Measurements from ENCODE around the gene PSMG4.
A peak's percentile ranks its signal among the peaks of the same experiment; 100 is the strongest.

The PSMG4 gene

DNA sequence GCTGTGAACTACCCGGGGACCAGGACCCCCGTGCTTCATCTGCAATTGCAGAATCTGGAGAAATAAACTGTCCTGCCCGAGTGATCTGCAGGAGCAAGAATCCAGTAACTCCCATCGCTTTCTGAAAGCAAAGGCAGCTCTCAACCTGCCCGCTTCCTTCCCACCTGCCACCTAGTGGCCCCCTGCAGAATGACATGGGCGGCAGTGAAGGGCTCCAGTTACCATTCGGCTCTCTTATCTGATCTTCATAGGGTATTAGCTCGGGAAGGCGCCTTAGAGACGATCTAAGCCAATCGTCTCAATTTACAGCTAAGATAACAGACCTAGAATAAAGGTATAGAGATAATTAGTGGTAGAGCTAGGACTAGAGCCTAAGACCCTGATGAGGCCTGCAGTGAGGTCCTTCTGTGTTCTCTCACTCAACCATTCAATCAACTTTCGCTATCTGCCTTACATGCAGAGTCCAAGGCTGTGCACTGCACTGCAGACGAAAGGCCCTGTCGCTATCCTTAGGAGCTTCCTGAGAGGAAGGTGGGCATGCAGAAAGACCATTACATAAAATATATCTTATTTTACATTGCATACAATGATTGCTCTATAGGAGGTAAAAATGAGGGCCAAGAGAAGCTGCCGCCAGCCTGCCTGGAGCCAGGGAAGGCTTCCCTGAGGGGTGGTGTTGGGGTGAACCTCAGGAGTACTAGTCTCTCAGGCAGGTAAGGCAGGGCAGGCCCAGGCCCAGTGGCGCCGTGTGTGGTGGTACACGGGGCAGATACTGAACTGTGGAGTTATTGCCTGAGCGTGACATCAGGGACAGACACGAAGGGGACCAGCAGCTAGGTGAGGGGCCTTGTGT lies 7.1 kb upstream of the PSMG4 start:
- DNase-seq (ENCODE audit: low read depth), result peak; percentile 30

DNA sequence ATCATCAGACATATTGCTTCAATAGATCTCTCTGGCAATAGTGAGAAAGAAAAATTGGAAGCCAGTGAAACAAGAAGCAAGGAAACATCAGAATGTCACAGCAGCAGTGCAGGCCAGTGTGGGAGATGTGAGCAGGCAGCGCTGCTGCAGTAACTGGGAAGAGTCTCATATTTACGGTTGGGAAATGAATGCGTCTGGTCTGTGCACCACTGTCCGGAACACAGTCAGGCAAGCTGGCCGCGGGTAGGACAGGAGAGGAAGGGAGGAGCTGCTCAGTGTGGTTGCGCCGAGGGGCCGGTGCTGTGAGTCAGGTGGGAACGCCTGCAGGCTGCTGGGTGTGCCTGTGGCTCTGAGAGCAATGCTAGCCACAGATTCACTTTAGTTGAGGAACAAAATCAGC lies 6.4 kb upstream of the PSMG4 start:
- no peak for DNase-seq (ENCODE audit: low read depth)

DNA sequence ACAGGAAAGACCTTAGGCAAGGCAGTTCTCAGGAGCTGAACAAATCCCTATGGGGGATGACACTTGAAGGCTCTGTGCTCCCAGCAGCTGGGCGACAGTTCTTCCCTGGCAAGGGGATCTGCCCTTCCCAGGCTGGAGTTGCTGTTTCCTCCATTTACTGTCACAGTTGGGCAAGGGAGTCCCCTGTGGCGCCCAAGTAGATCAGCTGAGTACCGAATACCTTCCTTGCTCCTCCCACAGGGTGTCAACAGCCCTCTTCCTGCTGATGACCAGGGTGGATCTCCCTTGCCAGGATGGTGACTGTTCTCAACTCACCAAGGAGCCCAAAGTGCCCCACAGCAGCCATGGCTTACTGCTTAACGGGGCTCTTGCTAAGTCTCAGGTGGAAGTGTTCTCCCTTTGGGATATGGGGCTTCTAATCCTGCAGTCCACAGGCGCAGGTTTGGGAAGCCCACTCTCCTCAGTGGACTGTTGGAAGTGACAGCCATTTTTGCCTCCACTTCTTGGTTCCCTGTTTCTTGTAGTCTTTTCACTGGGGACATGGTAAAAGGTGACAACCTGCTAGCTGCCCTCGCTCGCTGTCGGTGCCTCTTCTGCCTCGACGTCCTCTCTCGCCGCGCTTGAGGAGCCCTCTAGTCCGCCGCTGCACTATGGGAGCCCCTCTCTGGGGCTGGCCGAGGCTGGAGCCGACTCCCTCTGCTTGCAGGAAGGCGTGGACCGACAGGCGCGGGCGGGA lies 5.7 kb upstream of the PSMG4 start:
- no peak for DNase-seq (ENCODE audit: low read depth)

DNA sequence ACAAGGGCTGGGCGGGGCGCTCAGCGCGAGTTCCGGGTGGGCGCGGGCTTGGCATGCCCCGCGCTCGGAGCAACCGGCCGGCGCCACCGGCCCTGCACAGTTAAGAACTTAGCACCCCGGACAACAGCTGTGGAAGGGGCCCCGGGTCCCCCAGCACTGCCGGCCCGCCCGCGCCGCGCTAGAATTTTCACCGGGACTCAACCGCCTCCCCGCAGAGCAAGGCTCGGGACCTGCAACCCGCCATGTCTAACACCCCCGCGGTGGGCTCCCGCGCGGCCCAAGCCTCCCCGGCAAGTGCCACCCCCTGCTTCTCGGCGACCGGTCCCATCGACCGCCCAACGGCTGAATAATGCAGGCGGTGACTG lies 5.2 kb upstream of the PSMG4 start:
- DNase-seq (ENCODE audit: low read depth), result no peak

DNA sequence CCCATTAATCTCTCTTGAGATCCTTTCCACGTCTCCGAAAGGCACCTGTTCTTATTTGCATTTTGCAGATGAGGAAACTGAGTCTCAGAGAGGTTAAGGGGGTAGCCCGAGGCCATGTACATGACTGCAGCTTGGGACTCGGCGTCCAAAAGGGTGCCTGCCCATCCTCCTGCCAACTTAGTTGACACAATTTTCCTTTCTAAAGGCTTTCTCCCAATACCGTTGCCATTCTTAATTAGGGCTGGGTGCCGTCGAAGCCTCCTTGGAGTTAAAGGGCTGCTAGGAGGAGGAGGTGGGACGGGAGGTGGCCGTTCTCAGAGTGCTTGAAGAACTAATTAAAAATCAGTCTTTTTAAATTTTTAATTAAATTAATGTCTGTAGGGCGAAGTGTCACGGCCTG lies 546 bp upstream of the PSMG4 start:
- DNase-seq (ENCODE audit: low read depth), result no peak

DNA sequence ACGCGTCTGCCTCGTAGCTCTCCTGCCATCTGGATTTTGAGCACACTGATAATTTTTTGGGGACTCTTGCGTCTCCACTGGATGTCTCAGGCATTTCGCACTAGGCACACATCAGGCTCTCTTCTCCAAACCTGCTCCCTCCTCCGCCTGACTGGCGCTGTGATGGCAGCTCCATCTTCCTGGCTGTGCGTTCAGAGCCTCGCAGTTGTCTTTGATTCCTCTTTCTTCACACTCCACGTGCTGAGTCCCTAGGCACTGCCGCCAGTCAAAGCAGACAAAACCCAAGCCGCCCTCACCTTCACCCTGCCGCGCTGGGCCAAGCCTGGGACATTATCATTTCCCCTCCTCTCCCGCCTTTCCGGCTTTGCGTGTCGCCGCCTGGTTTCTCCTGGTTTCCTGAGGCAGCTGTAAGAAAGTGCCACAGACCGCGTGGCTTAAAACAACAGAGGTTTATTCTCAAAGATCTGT lies 778 bp downstream of the PSMG4 start:
- DNase-seq (ENCODE audit: low read depth), result no peak

DNA sequence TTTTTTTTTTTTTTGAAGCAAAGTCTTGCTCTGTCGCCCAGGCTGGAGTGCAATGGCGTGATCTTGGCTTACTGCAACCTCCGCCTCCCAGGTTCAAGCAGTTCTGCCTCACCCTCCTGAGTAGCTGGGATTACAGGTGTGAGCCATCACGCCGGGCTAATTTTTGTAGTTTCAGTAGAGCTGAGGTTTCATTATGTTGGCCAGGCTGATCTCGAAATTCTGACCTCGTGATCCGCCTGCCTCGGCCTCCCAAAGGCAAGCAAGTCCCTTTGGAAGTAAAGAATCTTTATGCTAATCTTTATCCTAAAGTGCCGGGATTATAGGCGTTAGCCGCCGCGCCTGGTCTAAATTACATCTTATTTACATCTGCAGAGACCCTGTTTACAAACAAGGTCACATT lies 1.5 kb downstream of the PSMG4 start:
- DNase-seq (ENCODE audit: low read depth), result no peak

DNA sequence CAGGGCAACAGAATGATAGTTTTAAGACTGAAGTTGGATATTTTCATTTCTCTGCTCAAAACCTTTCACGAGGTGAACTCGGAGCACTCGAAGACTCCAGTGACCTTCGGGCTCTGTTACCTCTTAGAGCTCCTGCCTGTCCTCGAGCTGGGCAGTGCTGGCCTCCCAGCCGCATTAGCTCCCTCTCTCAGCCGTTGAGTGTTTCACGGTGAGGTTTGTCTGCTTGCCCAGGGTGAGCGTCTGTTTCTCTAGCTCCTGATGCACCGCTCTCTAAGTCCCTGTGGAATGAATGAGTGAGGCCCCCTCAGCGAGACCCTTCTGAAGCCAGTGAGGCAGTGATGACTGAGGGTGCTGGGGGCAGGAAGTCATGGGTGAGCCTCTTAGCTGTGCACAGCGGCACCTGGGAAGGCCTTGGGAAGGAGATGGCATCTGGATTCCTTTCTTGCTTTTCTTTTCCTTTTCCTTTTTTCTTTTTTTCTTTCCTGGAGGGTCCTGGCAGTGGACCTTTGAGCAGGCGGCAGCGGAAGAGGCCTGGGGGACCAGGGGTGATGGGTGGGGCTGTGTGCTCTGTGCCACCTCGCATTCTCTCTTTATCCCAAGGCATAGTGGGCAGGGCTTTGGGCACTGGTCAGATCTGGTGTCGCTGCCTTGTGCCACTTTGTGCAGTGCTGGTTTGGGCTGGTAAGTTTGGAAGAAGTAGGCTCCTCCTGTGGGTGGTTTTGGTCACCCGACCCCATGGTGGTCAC lies 2.2 kb downstream of the PSMG4 start:
- DNase-seq (ENCODE audit: low read depth), result no peak

DNA sequence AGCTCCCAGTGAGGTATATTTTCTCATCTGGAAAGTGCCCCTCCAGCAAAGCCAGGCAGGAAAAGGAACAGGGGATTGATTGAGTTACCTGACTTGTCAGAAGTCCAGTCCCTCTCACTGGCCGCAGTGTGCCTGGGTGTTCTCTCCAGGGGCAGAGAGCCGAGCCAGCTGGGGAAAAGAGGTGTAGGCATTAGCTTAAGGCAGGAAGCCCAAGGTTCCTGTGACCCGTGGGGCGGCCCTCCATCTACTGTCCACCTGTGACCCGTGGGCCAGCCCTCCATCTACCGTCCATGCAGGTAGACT lies 2.7 kb downstream of the PSMG4 start:
- no peak for DNase-seq (ENCODE audit: low read depth)

DNA sequence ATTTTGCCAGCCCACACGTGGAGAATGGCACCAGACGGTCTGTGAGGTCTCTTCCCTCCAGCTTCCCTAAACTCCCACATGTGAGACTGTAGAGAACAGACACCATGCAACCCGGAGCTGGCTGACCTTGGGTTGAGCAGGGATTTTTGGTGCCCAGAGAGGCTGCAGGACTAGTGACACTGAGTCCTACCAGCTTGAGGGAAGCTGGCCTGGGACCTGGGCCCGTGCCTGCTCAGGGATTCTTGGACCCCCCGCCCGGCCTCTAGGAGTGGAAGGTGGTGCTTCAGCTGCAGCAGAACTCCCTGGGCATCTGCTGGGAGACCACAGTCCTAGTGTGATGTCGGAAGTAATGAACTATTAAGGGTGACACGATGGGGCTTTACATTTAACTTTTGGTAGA lies 3.2 kb downstream of the PSMG4 start:
- DNase-seq (ENCODE audit: low read depth), result no peak

DNA sequence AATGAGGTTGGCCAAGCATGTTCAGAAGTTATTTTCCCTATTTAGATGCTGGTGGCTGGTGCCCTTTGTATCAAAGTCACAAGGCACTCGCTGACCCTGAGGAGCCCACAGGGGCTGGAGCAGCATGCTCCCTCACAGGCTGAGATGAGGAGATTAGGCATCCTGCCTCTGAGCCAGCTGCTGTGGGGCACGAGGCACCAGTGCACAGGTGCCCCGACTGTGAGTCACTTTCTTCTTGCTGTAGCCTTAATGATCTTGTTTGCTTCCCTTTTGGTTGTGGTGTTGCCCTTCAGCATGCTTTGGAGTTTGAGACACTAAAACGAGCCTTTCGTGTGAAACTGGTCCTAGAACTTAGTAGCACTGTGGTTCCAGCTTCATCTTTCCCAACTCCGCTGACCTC lies 4.3 kb downstream of the PSMG4 start:
- no peak for DNase-seq (ENCODE audit: low read depth)

DNA sequence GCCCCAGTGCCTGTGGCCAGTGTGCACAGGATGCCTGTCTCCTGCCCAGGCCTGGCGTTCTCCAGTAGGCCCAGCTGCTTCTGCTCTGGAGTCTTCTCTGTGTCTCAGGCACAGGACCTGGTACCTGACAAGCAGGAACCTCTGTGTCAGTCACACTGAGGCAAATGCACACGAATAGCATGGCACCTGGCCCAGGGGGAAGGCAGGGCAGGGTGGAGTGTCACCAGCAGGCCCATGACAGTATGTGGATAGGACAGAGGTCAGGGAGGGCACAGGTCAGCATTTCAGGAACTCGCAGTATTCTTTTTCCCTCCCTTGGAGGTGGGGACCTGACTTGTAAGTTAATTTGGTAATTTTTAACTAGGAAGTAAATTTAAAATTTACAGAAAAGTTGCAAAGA lies 5.6 kb downstream of the PSMG4 start:
- DNase-seq (ENCODE audit: low read depth), result no peak

DNA sequence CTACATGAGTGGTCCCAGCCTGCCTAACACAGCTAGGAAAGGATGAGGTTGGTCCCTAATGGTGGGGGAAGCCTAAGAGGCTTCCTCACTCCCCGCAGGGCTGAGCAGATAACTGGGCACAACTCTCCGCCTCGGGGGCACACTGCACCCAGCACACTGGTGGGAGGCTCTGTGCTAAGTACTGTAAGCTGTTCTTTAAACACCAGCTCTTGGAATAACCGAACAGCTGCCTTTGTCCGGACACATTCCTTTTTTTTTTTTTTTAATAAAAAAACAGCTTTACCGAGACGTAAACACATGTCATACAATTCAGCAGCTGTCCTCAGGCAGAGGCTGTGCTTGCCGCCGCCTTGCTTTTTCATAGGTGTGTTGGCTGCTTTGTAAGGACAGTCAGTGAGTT lies 6.9 kb downstream of the PSMG4 start:
- no peak for DNase-seq (ENCODE audit: low read depth)

DNA sequence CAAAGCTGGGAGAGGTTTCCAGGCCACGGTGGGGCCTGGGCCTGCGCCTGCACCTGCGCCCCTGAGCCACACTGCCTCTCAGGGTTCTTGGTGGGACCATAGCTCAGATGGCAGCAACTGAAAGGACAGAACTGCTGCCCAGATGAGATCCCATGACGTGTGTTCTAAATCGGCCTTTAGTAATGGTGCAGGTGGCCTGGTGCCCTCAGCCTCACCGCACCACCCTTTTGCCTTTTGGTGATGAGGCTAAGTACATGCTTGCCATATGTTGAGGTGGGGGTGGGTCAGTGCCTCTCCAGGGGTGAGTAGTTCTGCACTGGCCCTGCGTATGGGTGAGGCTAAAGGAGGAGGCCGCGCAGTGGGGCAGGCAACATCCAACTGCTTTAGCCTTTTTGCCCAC lies 7.4 kb downstream of the PSMG4 start:
- DNase-seq (ENCODE audit: low read depth), result no peak

DNA sequence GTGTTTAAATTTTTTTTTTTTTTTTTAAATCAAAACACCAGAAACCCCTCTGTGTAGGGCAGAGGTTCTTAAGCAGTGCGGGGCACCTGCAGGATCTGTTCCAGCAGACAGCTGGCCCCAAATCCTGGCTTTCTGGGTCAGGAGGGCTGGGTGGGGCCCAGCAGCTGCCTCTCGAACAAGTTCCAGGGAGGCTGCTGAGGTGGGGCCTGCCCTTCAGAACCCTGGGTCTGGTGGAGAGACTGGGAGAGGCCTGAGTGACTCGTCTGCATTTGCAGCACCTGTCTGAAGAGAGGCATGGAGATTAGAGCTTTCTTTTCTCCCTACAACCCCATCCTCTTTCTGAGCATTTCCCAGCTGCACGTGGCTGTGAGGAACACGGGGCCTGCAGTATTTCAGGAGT lies 8.4 kb downstream of the PSMG4 start:
- DNase-seq (ENCODE audit: low read depth), result no peak

DNA sequence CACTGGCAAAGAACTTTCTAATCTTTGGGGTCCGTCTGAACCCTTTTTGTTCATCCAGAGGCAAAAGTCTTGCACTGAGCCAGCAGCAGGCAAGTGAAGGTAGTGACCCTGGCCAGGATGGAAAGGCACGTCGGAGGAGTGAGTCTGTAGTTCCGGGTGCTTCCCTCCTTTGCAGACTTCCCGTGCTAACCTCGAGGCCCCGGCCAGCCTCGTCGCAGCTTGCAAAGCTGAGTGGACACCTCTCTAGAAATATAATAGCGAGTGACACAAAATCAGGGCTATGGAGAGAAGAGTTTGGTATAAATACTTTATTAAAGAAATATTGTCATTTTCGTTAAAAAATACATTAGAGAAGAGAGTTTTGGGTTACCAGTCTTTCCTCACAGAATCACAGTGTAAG lies 9.9 kb downstream of the PSMG4 start:
- DNase-seq (ENCODE audit: low read depth), result no peak

DNA sequence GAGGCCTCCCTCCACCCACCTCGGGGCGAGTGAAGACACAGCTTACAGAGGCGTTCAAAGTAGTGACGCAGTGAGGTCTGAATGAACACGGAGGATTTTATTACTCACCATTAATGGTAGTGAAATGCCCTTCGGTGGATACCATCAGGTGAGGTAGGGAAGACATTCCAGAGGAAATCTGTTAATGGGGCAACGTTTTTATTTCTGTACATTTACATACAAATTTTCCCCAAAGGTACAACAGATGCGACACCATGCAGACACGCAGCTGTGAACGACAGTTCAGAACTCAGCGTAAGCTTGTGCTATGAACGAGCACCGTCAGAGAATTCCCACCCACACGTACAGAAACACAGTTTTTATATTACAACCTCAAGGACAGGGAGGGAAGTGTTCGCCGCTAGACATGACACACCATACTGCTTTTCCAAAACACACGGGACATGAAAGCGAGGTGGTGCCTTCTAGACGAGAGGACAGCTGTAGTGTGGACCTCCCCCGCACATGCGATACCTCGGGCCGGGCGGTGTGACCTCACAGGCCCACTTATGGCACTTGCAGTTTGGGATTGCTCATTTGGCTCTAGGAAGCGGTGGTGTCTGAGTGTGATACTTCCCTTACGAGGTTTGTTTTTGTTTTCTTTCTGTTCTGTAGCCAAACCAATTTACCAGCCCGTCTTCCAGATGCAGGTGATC lies 10.7 kb downstream of the PSMG4 start:
- no peak for DNase-seq (ENCODE audit: low read depth)

DNA sequence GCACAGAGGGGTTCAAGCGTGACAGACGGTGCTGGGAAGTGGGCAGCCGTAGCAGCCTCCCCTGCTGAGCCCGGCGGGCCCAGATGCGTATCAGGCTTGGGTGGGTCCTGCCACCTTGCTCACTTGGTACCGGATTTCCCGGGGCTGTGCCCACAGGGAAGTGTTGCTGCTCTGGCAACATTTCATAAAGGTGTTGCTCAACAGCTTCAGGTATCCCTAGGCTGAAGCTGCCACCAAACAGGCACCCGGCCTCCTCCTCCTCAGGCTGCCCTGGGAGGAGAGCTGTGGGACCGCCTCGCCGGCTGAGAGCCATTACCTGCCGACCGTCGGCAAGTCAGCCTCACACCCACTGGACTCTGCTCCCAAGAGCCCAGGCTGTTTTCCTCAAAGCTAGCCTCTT lies 11.5 kb downstream of the PSMG4 start:
- no peak for DNase-seq (ENCODE audit: low read depth)

DNA sequence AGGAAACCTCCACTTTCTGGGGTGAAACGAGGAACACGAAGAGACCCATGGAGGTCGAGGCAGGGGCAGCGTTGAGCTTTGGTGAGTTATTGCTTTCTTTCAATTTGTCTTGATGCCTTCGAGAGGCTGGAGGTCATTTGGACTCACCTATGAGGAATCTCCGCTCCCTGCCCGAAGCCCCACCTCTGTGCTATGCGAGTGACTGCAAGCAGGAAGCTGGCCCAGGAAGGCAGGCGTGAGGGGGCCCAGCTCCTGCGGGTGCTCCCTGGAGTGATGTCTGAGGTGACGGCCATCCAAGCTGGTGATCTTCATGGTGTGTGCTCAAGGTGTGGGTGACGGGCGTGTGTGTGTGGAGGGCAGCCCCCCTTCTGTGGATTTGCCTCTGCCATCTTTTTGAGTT lies 13.0 kb downstream of the PSMG4 start:
- DNase-seq (ENCODE audit: low read depth), result no peak

DNA sequence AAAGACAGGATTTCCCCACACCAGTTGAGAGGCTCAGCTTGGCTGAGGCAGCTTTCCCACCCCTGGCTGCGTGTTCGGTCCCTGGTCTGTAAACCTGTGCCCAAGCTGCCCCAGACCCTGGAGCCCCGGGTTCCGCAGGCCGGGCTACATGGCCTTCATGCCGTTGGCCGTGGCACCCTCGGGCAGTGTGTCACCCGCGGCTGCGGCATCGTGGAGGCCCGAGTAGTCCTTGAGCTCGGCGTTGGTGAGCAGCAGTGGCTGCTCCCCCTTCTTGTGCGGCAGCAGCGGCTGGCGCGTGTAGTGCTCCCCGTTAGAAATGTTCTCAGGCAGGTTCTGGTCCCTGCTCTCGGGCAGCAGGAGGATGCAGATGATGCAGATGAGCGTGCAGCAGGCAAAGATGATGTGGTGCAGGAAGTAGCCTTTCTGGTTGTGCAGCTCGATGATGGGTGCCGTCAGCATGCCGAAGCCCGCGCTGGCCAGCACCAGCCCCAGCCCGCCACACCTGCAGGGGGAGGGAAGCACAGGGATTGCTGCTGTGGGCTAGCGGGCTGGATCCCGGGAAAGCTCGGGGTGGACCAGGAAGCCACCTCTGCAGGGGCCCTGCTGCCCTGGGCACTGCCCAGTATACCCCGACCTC lies 14.3 kb downstream of the PSMG4 start:
- no peak for DNase-seq (ENCODE audit: low read depth)

DNA sequence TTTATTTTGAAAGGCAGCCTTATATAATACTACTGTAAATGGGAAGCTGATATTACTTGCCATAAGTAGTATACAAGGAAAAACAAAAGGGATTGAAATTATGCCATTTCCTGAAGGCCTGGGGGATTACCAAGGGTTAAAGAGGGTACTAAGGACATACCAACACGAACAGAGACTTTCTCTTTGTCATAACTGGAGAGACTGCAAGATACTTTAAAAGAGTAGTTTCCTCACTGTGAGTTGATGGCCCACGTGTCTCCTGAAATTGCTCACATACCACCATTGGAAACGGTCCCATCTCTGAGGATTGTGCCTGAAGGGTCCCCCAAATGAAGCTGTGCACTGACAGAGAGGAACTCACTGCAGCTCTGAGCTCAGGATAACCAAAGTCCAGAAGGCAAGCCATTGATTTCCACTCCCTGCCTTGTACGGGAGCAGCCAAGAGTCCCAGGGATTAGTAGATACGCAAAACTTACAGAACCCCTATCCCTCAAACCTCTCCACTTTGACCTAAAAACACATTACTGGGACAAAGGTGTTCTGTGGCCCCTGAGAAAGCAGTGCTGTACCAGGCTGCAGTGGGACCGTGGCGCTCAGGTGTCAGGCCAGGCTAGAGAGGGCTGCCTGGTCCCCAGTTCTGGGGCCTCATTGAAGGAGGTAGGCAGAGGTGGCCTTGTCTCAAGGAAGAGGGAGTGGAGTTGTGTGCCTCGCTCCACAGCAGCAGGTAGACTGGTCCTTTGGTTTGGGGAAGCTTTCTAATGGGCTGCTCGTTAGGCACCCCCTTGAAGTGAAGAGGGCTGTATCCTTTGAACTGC lies 15.2 kb downstream of the PSMG4 start:
- DNase-seq (ENCODE audit: low read depth), result no peak
